Right cardiac atrium (tissue), 5 donors: ENCODE measurements around the gene GAB4. TPM values are rescaled to one million over a fixed set of nuclear protein-coding genes. Genes with fewer than 3 reads are reported as not detected.
"Not testable (repeated sequence)": the region's sequence is repeated elsewhere in the genome, so short reads cannot be mapped to it uniquely, and the experiment has no call there.

Experiments used
- ATAC-seq, 2 donors: fragments of 200-7000 bp; cut with Tn5 transposase; one replicate each; pipeline versions ENCODE4 v1.8.0 to v1.9.1; 2020; ENCODE audit warnings: moderate library complexity in 2 of 2, mild to moderate bottlenecking in 1 of 2
- DNase-seq, 3 donors: peaks; one replicate each; pipeline ENCODE4 v3.0.0-alpha.2; 2020
- H3K27ac ChIP-seq: one replicate; pipeline ENCODE4 v1.5.1; 2013; ENCODE audit warnings: mild to moderate bottlenecking, low read length, control low read depth, moderate library complexity
- H3K27me3 ChIP-seq: one replicate; pipeline ENCODE4 v1.6.1; 2013; ENCODE audit not compliant: control insufficient read depth, insufficient read depth
- H3K4me1 ChIP-seq: one replicate; pipeline ENCODE4 v1.6.1; 2013; ENCODE audit warnings: low read length; ENCODE audit not compliant: control insufficient read depth, insufficient read depth
- H3K4me3 ChIP-seq: one replicate; pipeline ENCODE4 v1.5.1; 2013; ENCODE audit warnings: low read length, control low read depth
- H3K9me3 ChIP-seq: one replicate; pipeline ENCODE4 v1.6.1; 2013; ENCODE audit warnings: low read length; ENCODE audit not compliant: control insufficient read depth
- WGBS: extraction: QIAGEN DNeasy Blood & Tissue Kit; methylation state at CpG from one replicate; pipeline ENCODE4 v1.1.7; 2013; 5-methylcytosine and 5-hydroxymethylcytosine counted together
- intact Hi-C, 4 donors: fragments of 100-400 bp; cut with DNase I; formaldehyde crosslinking; loops; one replicate each; pipeline versions ENCODE4 v1.11.0 to v1.14.0; 2022 to 2023
- polyA plus RNA-seq: library from polyadenylated mRNA; stranded (reverse); fragments of 200-250 nt; gene quantifications from one replicate; pipeline ENCODE4 v1.2.3, GENCODE V29; 2013
- total RNA-seq, 4 donors: library from RNA; stranded (reverse); fragmentation: NEBNext Ultra II Directional; extraction: Animal tissue kit (Norgen Biotek cat#: 25700); gene quantifications; one replicate each; pipeline ENCODE4 v1.2.1, GENCODE V29; 2021
- donor health status: healthy with polysubstance abuse.
- donor health status: DM: no; HTN: yes; CAD: no.
- donor health status: DM: no; HTN: no; CAD: no.
- donor health status: DM: no; HTN: yes; CAD: no; lungs with severe emphysema.
- donor health status: DM: yes; HTN: yes; CAD: no.

Gene GAB4
- total and polyA plus RNA-seq, 5 donors, result not detected

- H3K27ac ChIP-seq, result no peak overlapping the region
- WGBS, result 34% methylated on average over 3 of the region's 3 CpGs
- H3K27me3 ChIP-seq, result peaks cover 2% of the 10 kb centered on the region
- H3K4me1 ChIP-seq, result no peaks in the 10 kb centered on the region
- no peak overlapping the region for H3K4me3 ChIP-seq
- intact Hi-C loops, result loop anchor here in 2 of 4 donors (5.0 to 10.0 kb wide), 2 partner anchors 122 to 125 kb away; no protein-coding TSS in a partner anchor
- ATAC-seq (no peak), DNase-seq (no peak)
- H3K9me3 ChIP-seq, result no peaks in the 10 kb centered on the region
These were observed 75.4 kb downstream of the GAB4 start for GRCh38 chr22:16932577-16932976.

GRCh38 chr22:16925407-16925966 lies 82.5 kb downstream of the GAB4 start:
- H3K4me3 ChIP-seq, result no peak overlapping the region
- H3K27me3 ChIP-seq, result no peaks in the 10 kb centered on the region
- no peak overlapping the region for H3K27ac ChIP-seq
- 78% methylated on average over 4 of the region's 4 CpGs for WGBS
- ATAC-seq (no peak), DNase-seq (no peak)
- H3K4me1 ChIP-seq, result no peaks in the 10 kb centered on the region
- H3K9me3 ChIP-seq, result no peaks in the 10 kb centered on the region
- intact Hi-C loops, result no loop called here

- intact Hi-C loops, result no loop called here
- no peaks in the 10 kb centered on the region for H3K27me3 ChIP-seq
- H3K4me3 ChIP-seq, result no peak overlapping the region
- H3K9me3 ChIP-seq, result no peaks in the 10 kb centered on the region
- ATAC-seq (no peak), DNase-seq (no peak)
- H3K27ac ChIP-seq, result no peak overlapping the region
- 71% methylated on average over 1 of the region's 1 CpG for WGBS
- no peaks in the 10 kb centered on the region for H3K4me1 ChIP-seq
These were observed 85.3 kb downstream of the GAB4 start for GRCh38 chr22:16922706-16923105.

GRCh38 chr22:16922076-16922475 lies 85.9 kb downstream of the GAB4 start:
- ATAC-seq, result no peak
- WGBS, result 27% methylated on average over 2 of the region's 2 CpGs
- Histone ChIP-seq H3K9me3 (no peaks in the 10 kb centered on the region), H3K27ac (no peak overlapping the region), H3K4me3 (no peak overlapping the region), H3K27me3 (no peaks in the 10 kb centered on the region), H3K4me1 (no peaks in the 10 kb centered on the region)
- intact Hi-C loops, result no loop called here
- DNase-seq, result no peak

- no peak overlapping the region for H3K27ac ChIP-seq
- H3K27me3 ChIP-seq, result no peaks in the 10 kb centered on the region
- H3K4me1 ChIP-seq, result no peaks in the 10 kb centered on the region
- H3K4me3 ChIP-seq, result no peak overlapping the region
- intact Hi-C loops, result loop anchor here in 2 of 4 donors (2.0 to 5.0 kb wide), 2 partner anchors 139 to 140 kb away; no protein-coding TSS in a partner anchor
- peak; percentile 53 to 85 (median 64) for DNase-seq
- H3K9me3 ChIP-seq, result no peaks in the 10 kb centered on the region
- peak; percentile 43 to 71 for ATAC-seq
- 28% methylated on average over 16 of the region's 16 CpGs for WGBS
These were observed 90.6 kb downstream of the GAB4 start for GRCh38 chr22:16917144-16918003.

GRCh38 chr22:16915701-16916100 lies 92.3 kb downstream of the GAB4 start:
- H3K9me3 ChIP-seq, result no peaks in the 10 kb centered on the region
- DNase-seq (no peak), ATAC-seq (no peak)
- intact Hi-C loops, result loop anchor here in 1 of 4 donors (5.0 kb wide), 1 partner anchor 142 kb away; no protein-coding TSS in a partner anchor
- H3K27me3 ChIP-seq, result no peaks in the 10 kb centered on the region
- no peak overlapping the region for H3K4me3 ChIP-seq
- no peak overlapping the region for H3K27ac ChIP-seq
- WGBS, result 59% methylated on average over 2 of the region's 2 CpGs
- H3K4me1 ChIP-seq, result no peaks in the 10 kb centered on the region

- DNase-seq, H3K9me3 ChIP-seq, H3K27ac ChIP-seq, H3K27me3 ChIP-seq, H3K4me3 ChIP-seq, H3K4me1 ChIP-seq, ATAC-seq: not testable (repeated sequence)
- 65% methylated on average over 1 of the region's 1 CpG for WGBS
- intact Hi-C loops, result loop anchor here in 1 of 4 donors (5.0 kb wide), 1 partner anchor 142 kb away; no protein-coding TSS in a partner anchor
These were observed 93.1 kb downstream of the GAB4 start for GRCh38 chr22:16914911-16915310.

GRCh38 chr22:16914006-16914405 lies 94.0 kb downstream of the GAB4 start:
- WGBS, result 39% methylated on average over 5 of the region's 5 CpGs
- intact Hi-C loops, result no loop called here
- DNase-seq, result no peak

GRCh38 chr22:16912281-16912680 lies 95.7 kb downstream of the GAB4 start:
- ATAC-seq (no peak), DNase-seq (no peak)
- intact Hi-C loops, result no loop called here
- 61% methylated on average over 3 of the region's 3 CpGs for WGBS
- no peak overlapping the region for H3K4me3 ChIP-seq
- no peak overlapping the region for H3K27ac ChIP-seq
- H3K9me3 ChIP-seq, result no peaks in the 10 kb centered on the region
- H3K27me3 ChIP-seq, result no peaks in the 10 kb centered on the region
- H3K4me1 ChIP-seq, result no peaks in the 10 kb centered on the region

More at GRCh38 chr22:16914006-16914405, 94.0 kb downstream of the GAB4 start:
- ATAC-seq, result no peak
- H3K27me3 ChIP-seq, result no peaks in the 10 kb centered on the region
- no peaks in the 10 kb centered on the region for H3K4me1 ChIP-seq
- H3K9me3 ChIP-seq, result no peaks in the 10 kb centered on the region
- no peak overlapping the region for H3K27ac ChIP-seq
- no peak overlapping the region for H3K4me3 ChIP-seq
